HCT116 (cell line): ENCODE measurements around the gene FAM72D. TPM values are rescaled to one million over a fixed set of nuclear protein-coding genes. Genes with fewer than 3 reads are reported as not detected.
A peak's percentile ranks its signal among the peaks of the same experiment; 100 is the strongest.
"Not testable (repeated sequence)": the region's sequence is repeated elsewhere in the genome, so short reads cannot be mapped to it uniquely, and the experiment has no call there.

Experiments
- ATAC-seq: fragments of 200-7000 bp; cut with Tn5 transposase; 2 replicates; pipeline ENCODE4 v1.9.1; 2020; ENCODE audit warnings: mild to moderate bottlenecking, moderate library complexity
- BruUV-seq: library from RNA; stranded (reverse); fragments of 400-500 nt; replicated peaks from 2 replicates; lab custom pipeline; 2021; lab: Mats Ljungman, UMichigan
- CTCF ChIA-PET: fragments of 300-600 bp; sonication (Branson Sonifier 250); formaldehyde crosslinking; loops from one replicate; lab custom pipeline; 2021; ENCODE audit warnings: antibody characterized with exemption; lab: Charles Lee
- POLR2A ChIA-PET: fragments of 300-600, 350-600 bp; sonication (Branson Sonifier 250); formaldehyde crosslinking; loops from one replicate; lab custom pipeline; 2021; ENCODE audit warnings: antibody characterized with exemption; lab: Charles Lee
- RAD21 ChIA-PET, 2 experiments: fragments of 300-600 bp; sonication (Branson Sonifier 250); formaldehyde crosslinking; loops; one replicate each; lab custom pipeline; 2023; ENCODE audit warnings: low total read pairs in 2 of 2; ENCODE audit not compliant: uncharacterized antibody in 2 of 2, unreplicated experiment in 2 of 2, low non-redundant PET in 1 of 2; lab: Charles Lee
- DNase-seq: peaks from one replicate; pipeline ENCODE4 v3.0.0-alpha.2; 2010; ENCODE audit warnings: low read depth, low spot score
- H2AFZ ChIP-seq: fragments of 200-600 bp; shearing (Covaris generic), sonication (generic); 2 replicates; pipeline ENCODE4 v1.6.1; 2017; ENCODE audit warnings: low read depth, mixed run types, mixed read lengths, antibody characterized with exemption, low read length; ENCODE audit not compliant: poor library complexity, severe bottlenecking
- H3K27ac ChIP-seq: 2 replicates; pipeline ENCODE4 v1.5.1; 2012; ENCODE audit warnings: low read depth, low read length
- H3K27me3 ChIP-seq: fragments of 200-600 bp; sonication (generic); 2 replicates; pipeline ENCODE4 v1.6.1; 2016; ENCODE audit warnings: mixed run types, low read length, mixed read lengths; ENCODE audit not compliant: insufficient read depth
- H3K36me3 ChIP-seq, 2 experiments: fragments of 200-500 bp in 1 of 2; fragments of 200-600 bp in 1 of 2; sonication (Bioruptor generic) in 1 of 2; sonication (generic) in 1 of 2; 2 replicates each; pipeline versions ENCODE4 v1.5.1 to v1.6.1; 2014 to 2016; ENCODE audit warnings: low read length in 2 of 2, inconsistent platforms in 1 of 2, mixed read lengths in 1 of 2, mixed run types in 1 of 2; ENCODE audit not compliant: insufficient read depth in 2 of 2, control insufficient read depth in 1 of 2
- H3K4me1 ChIP-seq, 2 experiments: fragments of 200-600 bp in 1 of 2; sonication (generic) in 1 of 2; 2 replicates each; pipeline versions ENCODE4 v1.5.1 to v1.6.1; 2012 to 2017; ENCODE audit warnings: low read length in 2 of 2, inconsistent platforms in 1 of 2, mild to moderate bottlenecking in 1 of 2, mixed read lengths in 1 of 2, mixed run types in 1 of 2, moderate library complexity in 1 of 2; ENCODE audit not compliant: insufficient read depth in 2 of 2, control insufficient read depth in 1 of 2
- H3K4me2 ChIP-seq: fragments of 200-600 bp; sonication (generic); 2 replicates; pipeline ENCODE4 v1.6.1; 2017; ENCODE audit warnings: mixed run types, low read length, mixed read lengths
- H3K4me3 ChIP-seq, 2 experiments: fragments of 200-600 bp in 1 of 2; sonication (generic) in 1 of 2; replicated peaks in 1 of 2; 2 replicates each; pipeline ENCODE4 v1.5.1; 2011 to 2016; ENCODE audit warnings: low read length in 2 of 2, control low read depth in 1 of 2, low read depth in 1 of 2, mild to moderate bottlenecking in 1 of 2, mixed read lengths in 1 of 2, mixed run types in 1 of 2
- H3K79me2 ChIP-seq: fragments of 200-600 bp; sonication (generic); 2 replicates; pipeline ENCODE4 v1.6.1; 2017; ENCODE audit warnings: mild to moderate bottlenecking, mixed run types, low read length, moderate library complexity, mixed read lengths; ENCODE audit not compliant: insufficient read depth
- H3K9ac ChIP-seq: fragments of 200-600 bp; sonication (generic); 2 replicates; pipeline ENCODE4 v1.6.1; 2016; ENCODE audit warnings: low read length, mixed read lengths
- H3K9me2 ChIP-seq: fragments of 200-600 bp; sonication (generic), shearing (Covaris generic); 2 replicates; pipeline ENCODE4 v1.6.1; 2017; ENCODE audit warnings: mixed run types, mild to moderate bottlenecking, moderate library complexity; ENCODE audit not compliant: insufficient read depth
- H3K9me3 ChIP-seq, 2 experiments: fragments of 200-500 bp in 1 of 2; fragments of 200-600 bp in 1 of 2; sonication (Bioruptor generic) in 1 of 2; sonication (generic) in 1 of 2; 2 replicates each; pipeline ENCODE4 v1.6.1; 2014 to 2017; ENCODE audit warnings: low read length in 2 of 2, mixed read lengths in 2 of 2, inconsistent platforms in 1 of 2, low read depth in 1 of 2, mild to moderate bottlenecking in 1 of 2, mixed run types in 1 of 2, moderate library complexity in 1 of 2; ENCODE audit not compliant: control insufficient read depth in 1 of 2, insufficient read depth in 1 of 2
- H4K20me1 ChIP-seq: fragments of 200-600 bp; sonication (generic), shearing (Covaris generic); 2 replicates; pipeline ENCODE4 v1.6.1; 2017; ENCODE audit warnings: mixed run types, mild to moderate bottlenecking, moderate library complexity; ENCODE audit not compliant: insufficient read depth
- intact Hi-C: fragments of 100-400 bp; cut with micrococcal nuclease; formaldehyde crosslinking; loops from 2 replicates; pipeline ENCODE4 v1.10.0; 2022
- total RNA-seq: library from RNA; stranded (reverse); gene quantifications from one replicate; pipeline ENCODE4 v1.2.1, GENCODE V29; 2021; ENCODE audit not compliant: unreplicated experiment

Gene FAM72D
- total RNA-seq, 1 experiment from 2014 or later: 16.3 TPM

DNA sequence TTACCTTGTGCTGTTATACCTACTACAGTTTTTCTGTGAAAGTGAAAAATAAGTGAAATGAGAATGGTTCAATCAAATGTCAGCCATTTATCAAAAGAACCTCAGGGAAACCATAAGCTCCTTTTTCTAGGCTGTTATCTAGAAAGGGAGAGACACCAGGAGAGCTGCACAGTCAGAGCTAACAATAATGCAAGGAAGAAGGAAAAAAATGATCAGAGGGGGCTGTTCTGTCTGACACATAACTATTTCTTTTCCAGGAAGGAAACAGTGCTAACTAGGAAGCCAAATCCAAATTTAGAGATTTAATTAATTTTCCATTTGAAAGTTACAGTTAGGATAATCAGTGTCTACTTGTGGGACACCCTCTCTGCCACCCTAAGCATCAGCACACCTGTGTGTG, 31.4 kb downstream of the FAM72D start:
- DNase-seq, H2AFZ ChIP-seq, intact Hi-C loops, H3K4me2 ChIP-seq, H3K36me3 ChIP-seq, H3K79me2 ChIP-seq, ATAC-seq, CTCF ChIA-PET, RAD21 ChIA-PET, H4K20me1 ChIP-seq, BruUV-seq, POLR2A ChIA-PET, H3K4me1 ChIP-seq, H3K27me3 ChIP-seq, H3K9ac ChIP-seq, H3K9me2 ChIP-seq, H3K27ac ChIP-seq, H3K4me3 ChIP-seq, H3K9me3 ChIP-seq: not testable (repeated sequence)

DNA sequence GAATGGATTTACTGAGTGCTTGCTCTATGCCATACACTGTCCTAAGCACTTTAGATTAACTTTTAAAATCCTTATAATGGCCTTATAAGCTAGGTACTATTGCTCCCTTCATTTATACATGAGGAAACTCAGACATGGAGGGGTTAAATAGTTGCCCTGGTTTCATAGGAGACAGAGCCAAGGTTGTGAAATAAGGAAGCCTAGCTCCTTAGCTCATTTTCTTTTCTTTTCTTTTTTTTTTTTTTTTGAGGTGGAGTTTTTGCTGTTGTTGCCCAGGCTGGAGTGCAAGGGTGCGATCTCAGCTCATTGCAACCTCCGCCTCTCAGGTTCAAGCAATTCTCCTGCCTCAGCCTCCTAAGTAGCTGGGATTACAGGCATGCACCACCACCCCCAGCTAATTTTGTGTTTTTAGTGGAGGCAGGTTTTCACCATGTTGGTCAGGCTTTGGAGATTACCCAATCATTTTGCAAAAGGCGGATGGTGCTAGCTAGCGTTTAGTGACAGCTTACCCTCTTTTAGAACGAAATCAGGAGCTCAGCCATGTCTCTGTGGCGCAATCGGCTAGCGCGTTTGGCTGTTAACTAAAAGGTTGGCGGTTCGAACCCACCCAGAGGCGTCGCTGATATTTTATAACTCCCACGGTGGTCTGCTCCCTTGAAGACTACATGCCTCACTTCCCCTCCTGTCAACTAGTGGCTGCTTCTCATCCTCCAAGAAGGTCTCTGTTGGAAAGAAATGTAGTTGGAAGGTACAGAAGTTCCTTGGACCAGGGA, 33.1 kb downstream of the FAM72D start:
- H3K27ac ChIP-seq, H4K20me1 ChIP-seq, H3K4me3 ChIP-seq, H3K9me3 ChIP-seq, BruUV-seq, H3K36me3 ChIP-seq, H3K4me1 ChIP-seq, H3K4me2 ChIP-seq, H2AFZ ChIP-seq, POLR2A ChIA-PET, H3K79me2 ChIP-seq, RAD21 ChIA-PET, CTCF ChIA-PET, H3K9ac ChIP-seq, DNase-seq, intact Hi-C loops, H3K27me3 ChIP-seq, H3K9me2 ChIP-seq: not testable (repeated sequence)
- ATAC-seq: peak; percentile 44; the same call in 1 of the 2 replicates

DNA sequence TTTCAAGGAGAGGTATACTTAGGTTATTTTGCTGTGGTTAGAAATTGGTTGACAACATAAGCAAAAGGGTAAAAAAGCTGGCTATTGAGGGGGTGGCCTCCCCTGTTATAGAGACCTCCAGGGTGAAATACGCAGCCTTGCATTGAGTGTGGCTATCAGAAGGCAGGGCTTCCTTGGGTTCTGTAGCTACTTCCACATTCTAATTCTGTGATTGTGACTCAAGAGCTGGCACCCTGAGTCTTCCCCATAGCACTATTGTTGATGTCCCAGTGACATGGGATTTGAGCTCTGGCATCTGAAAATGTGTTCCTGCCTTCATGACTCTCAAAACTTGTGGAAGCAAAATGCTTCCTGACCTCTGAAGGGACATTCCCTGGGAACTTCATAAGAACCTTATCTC, 38.7 kb downstream of the FAM72D start:
- H3K4me1 ChIP-seq, H3K9me3 ChIP-seq, DNase-seq, H3K79me2 ChIP-seq, H4K20me1 ChIP-seq, H2AFZ ChIP-seq, RAD21 ChIA-PET, H3K36me3 ChIP-seq, H3K4me2 ChIP-seq, POLR2A ChIA-PET, H3K27ac ChIP-seq, BruUV-seq, H3K9me2 ChIP-seq, H3K27me3 ChIP-seq, H3K4me3 ChIP-seq, ATAC-seq, CTCF ChIA-PET, H3K9ac ChIP-seq, intact Hi-C loops: not testable (repeated sequence)

DNA sequence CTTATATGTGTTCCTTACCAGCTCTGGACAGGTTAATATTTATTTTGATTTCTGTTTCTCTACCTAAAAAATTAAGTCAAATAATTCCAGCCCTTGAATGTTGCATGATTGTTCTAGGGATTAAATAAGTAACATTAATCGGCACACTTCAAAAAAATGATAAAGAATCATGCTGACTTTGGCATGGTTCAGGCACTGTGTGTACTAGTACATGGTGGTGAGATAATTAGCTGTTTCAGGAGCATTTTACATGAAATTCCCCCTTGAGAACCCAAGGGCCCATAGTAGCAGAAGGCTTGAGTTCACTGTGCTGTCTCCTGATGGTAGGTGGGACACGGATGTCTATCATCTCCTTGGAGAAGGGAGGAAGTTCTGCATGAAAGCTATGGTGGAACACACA, 44.8 kb downstream of the FAM72D start:
- POLR2A ChIA-PET, H4K20me1 ChIP-seq, intact Hi-C loops, H3K27me3 ChIP-seq, DNase-seq, CTCF ChIA-PET, H3K9me3 ChIP-seq, H3K4me2 ChIP-seq, H3K27ac ChIP-seq, H3K4me1 ChIP-seq, RAD21 ChIA-PET, H2AFZ ChIP-seq, H3K36me3 ChIP-seq, H3K79me2 ChIP-seq, BruUV-seq, H3K9ac ChIP-seq, ATAC-seq, H3K4me3 ChIP-seq, H3K9me2 ChIP-seq: not testable (repeated sequence)
